MM.1S (cell line): Measurements from ENCODE around the gene MSANTD2.

Experiments
- CTCF ChIP-seq: fragments of 300-600 bp; sonication (generic); IDR thresholded peaks from 2 replicates; pipeline ENCODE4 v1.5.1; 2016; ENCODE audit warnings: antibody characterized with exemption, low read length, mixed read lengths
- EZH2 ChIP-seq: fragments of 300-600 bp; sonication (generic); optimal IDR thresholded peaks from 2 replicates; pipeline ENCODE3; 2017; ENCODE audit warnings: low read depth, mild to moderate bottlenecking, antibody characterized with exemption, low read length, mixed read lengths
- EZH2phosphoT487 ChIP-seq: fragments of 300-600 bp; sonication (generic); IDR thresholded peaks from 2 replicates; pipeline ENCODE4 v1.6.1; 2018; ENCODE audit warnings: antibody characterized with exemption, low read length

DNA sequence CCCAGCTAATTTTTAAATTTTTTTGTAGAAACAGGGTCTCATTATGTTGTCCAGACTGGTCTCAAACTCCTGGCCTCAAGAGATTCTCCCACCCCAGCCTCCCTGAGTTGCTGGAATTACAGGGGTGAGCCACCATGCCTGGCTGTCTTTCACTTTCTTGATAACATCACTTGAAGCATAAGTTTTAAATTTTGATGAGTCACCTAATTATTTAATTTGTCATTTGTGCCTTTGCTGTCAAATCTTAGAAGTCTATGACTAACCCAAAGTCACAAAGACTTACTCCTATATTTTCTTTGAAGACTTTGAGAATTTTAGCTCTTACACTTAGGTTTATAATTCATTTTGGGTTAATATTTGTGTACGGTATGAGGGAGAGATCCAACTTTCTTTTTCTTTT lies 14.5 kb upstream of the MSANTD2 start:
- TF ChIP-seq CTCF (no peak), EZH2 (no peak), EZH2phosphoT487 (no peak)
